Stimulated activated CD4-positive, alpha-beta T cell treated with anti-CD3 and anti-CD28 coated beads, TNF-alpha, amount 100 ng/mL, for 48 hours (primary cell): ENCODE results near the gene BPHL.
"Not testable (repeated sequence)": the region's sequence is repeated elsewhere in the genome, so short reads cannot be mapped to it uniquely, and the experiment has no call there.

Experiments used
- DNase-seq, 3 donors: peaks; one replicate each; pipeline ENCODE4 v3.0.0-alpha.2; 2020; ENCODE audit warnings: low read depth in 3 of 3

BPHL gene

DNA sequence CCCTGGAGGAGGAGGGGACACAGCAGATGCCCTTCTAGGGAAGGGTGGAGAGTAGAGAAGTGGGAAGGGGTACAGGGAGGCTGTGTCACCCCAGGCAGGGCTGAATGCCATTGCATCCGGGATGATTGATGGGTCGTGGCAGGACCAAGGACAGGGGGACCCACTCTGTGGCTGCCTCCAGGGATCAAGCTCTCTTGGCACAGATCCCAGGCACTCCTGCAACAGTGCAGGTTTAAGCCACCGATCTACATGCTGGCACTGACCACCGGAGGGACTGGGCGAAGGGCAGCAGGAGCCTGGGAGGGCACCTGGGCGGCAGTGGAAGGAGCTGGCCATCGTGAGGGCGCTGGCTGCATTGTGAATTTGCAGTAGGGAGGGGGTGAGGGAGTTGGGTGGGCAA, 61.4 kb downstream of the BPHL start:
- DNase-seq: not testable (repeated sequence)

DNA sequence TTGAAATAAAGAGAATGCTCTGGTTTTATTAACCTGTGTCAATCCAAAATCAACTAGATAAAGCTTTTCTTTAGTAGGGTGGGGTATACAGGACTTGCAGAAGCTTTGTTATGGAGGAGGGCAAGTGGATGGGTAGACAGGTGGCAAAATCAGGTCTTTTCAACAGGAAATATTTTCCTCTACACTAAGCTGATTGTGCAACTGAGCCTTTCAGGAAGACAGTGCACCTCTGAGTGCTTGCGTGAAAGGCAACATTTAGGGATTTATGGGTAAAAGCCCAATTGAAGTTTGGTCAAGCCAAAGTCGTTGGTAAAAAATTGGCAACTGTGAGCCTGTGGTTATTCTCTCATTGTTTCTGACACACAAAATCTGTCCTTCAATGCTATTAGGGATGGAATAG, 62.6 kb downstream of the BPHL start:
- DNase-seq: no peak

DNA sequence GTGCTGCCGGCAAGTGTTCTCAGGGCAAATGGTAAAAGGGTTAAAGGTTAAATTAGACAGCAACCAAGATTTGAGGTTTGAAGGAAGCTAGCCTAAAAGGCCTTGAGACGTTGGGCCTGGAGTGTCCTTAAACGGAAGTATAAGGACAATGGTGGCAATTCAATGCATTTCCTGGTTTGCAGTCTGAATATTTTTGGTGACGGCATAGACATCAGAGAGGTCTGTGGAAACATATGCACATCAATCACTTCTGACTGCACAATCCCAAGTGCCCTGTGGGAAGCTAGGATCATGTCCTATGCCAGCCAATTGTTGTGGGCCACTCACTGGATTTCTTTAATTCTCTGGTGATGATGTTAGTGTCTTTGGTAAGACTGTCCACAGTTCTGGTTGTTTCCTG, 64.6 kb downstream of the BPHL start:
- no peak for DNase-seq

DNA sequence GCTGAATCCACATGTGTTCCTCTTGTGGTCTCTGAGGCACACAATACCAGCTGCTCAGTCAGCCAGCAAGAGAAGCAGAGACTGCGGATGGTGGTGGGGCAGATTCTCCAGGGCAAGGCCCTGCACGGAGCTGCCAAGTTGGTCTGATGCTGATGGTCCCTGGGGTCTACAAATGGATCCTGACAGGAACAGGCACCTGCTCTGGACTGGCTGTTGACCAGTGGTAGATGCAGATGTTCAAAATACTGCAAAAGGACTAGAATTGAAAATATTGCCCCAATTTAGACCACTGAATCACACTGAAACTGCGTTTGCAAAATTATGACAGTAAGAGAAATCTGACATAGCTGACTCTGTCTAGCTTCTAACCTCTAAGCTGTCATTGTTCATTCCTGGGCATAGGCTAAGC, 68.5 kb downstream of the BPHL start:
- DNase-seq: no peak

DNA sequence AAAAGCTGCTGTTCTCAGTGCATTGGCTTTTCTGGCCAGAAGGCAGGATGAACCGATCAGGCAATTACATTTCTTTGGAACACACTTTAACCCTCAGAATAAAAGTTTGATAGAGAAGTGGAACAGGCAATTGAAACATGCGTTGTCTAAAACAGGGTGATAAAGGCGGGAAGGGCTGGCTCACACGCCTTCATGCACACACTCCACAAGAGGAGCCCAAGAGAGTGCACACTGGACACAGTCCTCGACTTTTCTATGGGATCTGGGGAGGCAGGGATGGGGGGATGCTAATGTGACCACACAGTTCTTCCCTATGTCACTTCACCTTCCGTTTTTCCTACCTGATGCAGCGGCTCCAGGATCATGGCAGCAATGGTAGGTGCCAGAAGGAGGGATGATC, 69.8 kb downstream of the BPHL start:
- no peak for DNase-seq

DNA sequence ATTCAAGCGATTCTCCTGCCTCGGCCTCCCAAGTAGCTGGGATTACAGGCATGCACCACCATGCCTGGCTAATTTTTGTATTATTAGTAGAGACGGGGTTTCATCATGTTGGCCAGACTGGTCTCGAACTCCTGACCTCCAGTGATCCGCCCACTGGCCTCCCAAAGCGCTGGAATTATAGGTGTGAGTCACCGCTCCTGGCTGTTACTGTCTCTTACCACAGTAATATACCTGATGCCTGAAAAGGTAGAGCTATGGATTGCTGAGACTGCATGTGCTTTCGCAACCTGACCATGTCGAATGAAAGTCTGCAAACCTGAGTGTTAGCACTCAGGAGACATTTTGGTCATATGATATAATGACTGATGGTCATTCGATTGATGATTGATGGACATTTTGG, 70.7 kb downstream of the BPHL start:
- not testable (repeated sequence) for DNase-seq

DNA sequence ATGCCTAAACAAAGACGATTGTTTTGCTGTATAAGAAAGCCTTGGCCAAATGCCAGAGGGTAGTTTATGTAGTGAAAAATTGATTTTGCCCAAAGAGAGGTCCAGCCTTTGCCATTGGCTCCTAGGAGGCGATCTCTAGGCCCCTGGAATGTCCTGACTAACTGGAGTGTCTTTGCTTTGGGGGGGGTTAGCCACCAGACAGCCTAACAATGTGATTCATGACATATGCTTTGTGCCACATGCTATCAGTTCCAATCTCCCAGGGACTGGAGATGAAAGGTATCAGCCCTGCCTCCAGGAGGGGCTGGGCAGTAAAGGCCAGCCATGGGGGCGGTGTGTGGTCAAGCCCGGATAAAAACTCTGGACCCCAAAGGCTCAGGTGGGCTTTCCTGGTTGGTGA, 71.5 kb downstream of the BPHL start:
- no peak for DNase-seq

DNA sequence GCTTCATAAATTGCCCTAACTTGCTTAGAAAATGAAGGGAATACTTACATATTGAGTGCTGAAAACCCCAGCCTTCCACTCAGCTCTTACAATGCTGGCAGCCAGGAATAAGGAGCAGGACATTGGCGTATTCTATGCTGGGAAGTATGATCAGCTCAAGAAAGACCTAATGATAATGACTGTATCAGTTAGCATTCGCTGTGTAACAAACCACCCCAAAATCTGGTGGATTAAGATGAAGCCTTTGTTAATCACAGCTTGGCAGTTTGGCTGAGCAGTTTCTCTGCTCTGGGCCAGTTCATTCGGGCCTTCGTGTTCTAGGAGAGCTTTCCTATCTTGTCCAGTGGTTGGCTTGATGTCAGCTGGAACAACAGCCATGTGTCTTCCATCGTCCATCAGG, 72.3 kb downstream of the BPHL start:
- DNase-seq: no peak

DNA sequence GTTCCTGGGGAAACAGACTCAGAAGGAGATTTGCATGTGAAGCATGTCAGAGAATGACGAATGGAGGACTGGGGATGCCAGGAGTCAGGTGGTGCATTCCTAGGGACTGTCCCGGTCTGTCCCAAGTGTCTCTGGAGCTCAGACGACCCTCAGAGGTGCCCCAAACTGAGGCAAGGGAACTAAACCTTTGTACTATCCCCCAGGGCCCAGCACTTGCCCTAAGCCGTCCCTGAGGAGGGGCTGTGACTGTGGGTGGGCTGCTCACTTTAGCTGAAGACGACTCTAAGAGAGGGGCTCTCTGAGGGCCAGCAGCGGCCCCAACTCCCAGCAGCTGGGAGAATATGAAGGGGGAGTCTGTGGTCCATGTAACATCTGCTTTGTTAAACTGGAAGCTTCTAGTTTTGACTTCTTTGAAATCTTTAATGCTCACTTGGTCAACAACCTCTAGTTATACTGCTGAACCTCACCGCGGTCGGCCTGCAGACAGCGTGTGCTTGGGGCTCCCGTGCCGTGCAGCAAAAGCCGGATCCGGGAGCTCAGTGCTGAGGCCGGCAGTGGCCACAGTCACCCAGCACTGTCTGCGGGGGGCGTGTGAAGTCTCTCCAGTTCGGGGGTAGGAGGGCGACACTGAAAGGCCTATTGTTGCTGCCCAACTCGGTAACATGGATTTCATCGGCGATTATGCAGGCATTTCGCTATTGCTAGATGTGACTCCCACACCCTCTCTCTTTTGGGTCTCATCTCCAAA, 74.8 kb downstream of the BPHL start:
- no peak for DNase-seq

DNA sequence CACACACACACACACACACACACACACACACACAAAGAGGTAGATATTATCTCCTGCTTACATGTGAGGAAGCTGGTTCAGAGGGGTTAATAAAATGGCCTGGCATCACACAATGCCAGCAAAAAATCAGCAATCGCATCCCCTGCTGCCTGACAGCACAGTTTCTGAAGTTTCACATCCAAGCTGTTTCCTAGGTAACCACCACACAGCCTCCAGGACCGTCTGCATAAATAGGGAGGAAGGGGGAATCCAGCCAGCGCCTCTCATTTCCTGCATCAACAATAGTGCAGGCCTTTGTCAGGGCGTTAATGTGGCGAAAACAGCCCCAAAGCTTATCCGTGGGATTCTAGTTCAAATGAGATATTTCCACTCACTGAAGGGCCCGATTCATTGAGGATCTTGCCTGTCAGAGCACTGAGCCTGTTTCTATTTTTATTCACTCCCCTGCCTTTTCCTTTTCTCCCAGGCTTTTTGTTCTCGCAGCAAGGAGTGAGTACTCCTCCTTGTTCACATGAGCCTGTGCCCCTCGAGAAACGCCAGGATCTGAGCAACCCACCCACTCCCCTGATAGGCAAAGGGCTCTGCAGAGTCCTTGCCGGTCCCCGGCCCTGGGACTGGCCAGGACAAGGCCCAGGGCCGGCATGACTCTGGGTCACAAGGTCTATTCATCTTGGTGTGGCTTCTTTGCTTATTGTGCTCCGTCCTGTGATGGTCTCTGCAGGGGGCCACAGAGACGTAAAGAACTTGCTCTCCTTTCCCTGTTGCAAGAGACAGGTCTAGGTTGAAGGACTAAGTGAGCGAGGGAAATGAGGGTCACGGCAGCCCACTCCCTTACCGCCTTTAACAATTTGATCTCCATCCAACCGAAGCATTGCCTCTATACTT, 76.3 kb downstream of the BPHL start:
- no peak for DNase-seq

DNA sequence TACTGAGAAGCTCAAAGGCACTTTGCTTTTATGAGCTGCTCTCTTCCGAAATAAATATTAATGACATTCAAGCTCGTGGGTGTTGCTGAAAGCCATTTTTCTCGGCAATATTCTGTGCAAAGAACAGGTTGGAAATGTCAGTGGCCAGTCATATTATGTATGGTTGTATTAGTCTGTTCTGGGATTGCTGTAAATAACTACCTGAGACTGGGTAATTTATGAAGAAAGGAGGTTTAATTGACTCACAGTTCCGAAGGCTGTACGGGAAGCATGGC, 76.8 kb downstream of the BPHL start:
- no peak for DNase-seq

DNA sequence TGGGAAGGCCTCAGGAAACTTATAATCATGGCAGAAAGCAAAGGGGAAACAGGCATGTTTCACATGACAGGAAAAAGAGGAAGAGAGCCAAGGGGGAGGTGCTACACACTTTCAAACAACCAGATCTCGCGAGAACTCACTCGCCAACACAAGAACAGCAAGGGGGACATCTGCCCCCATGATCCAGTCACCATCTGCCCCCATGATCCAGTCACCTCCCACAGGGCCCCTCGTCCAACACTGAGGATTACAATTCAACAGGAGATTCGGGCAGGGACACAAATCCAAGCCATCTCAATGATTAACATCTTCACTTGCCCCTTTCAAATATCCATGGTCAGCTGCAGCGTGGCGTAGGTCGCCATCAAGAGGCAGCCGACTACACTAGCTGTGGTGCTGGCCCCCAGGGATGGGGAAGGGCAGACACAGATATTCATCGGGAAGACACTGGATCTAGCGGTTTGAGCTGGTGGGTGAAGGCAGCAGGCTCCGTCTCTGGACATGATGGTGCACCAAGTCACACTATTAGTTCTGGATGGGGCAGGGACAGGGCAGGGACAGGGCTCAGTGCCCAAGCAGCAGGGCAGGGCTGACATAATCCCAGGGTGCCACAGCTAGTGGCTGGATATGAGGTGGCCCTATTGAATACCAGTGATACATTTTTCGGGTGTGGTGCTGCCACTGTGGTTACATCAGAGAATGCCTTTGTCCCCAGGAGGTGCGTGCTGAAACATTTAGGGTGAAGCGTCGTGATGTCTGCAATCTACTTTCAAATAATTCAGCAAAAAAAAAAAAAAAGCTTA, 77.4 kb downstream of the BPHL start:
- no peak for DNase-seq

DNA sequence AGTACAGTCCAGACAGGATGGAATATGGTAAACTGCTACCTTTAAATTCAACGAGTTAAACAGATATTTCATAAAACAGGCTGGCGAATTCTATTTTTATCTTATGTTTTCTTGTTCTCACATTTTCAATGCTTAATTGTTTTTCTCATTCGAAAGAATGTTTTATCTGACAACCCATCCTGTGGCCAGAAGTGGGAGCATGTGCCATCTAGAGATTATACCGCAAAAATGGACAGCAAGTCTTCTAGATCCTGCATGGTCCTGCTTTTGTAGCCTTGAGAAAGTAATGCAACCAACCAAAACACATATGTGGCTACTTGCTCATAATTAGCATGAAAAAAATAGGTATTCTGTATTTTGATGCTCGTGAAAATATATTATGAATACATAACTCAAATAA, 78.3 kb downstream of the BPHL start:
- DNase-seq: no peak

DNA sequence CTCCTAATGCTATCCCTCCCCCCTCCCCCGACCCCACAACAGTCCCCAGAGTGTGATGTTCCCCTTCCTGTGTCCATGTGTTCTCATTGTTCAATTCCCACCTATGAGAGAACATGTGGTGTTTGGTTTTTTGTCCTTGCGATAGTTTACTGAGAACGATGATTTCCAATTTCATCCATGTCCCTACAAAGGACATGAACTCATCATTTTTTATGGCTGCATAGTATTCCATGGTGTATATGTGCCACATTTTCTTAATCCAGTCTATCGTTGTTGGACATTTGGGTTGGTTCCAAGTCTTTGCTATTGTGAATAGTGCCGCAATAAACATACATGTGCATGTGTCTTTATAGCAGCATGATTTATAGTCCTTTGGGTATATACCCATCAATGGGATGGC, 79.2 kb downstream of the BPHL start:
- DNase-seq: not testable (repeated sequence)

DNA sequence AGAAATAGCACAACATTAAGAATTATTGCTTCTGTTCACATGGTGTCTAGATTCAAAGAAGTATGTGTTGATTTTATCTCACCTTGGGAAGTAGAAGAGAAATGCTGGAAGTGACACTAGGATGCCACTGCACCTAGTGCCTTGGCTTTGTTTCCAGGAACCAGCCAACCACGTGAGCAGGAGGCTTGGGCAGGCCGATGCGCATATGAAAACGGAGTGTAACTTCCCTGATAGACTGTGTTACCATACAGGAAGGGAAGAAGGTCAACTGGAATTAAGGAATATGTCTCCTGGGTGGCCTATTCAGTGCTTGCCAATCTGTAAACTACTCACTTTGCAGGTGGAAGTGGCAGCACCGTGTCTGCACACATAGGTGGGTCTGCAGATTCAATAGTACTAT, 80.9 kb downstream of the BPHL start:
- no peak for DNase-seq

DNA sequence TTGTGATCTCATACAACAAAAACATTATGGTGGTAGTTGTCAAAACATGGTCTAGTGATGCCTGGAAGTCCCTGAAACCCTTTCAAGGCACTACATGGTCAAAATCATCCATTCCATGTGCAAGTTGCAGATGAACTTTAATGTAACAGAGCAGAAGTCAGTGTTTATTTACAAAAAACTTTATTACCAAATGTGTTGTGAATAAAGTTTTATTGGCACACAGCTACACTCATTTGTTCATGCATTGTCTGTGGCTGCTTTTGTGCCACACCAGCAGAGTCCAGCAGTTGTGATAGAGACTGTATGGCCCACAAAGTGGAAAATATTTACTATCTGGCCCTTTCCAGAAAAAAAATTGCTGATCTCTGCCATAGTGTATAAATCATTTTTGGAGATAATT, 82.2 kb downstream of the BPHL start:
- no peak for DNase-seq

DNA sequence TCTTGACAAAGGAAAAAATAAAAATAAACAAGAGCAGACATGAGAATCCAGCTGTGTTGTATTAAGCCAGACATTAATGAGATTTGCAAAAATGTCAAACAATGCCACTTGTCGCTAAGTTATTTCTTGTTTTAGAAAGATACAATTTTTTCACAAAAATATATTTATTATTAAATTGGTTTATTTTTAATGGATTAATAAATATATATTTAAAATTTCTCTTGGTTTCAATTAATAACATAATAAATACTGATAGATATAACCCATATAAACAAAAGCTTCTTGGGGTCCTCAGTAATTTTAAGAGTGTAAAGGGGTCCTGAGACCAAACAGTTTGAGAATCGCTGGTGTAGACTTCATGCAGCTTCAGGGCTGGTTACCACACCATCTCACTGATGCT, 82.9 kb downstream of the BPHL start:
- DNase-seq: no peak
